Measurements from ENCODE around the gene ZCCHC2. TPM values are rescaled to one million over a fixed set of nuclear protein-coding genes. Genes with fewer than 3 reads are reported as not detected.

Gene ZCCHC2
- total and polyA plus RNA-seq, 2 of the 8 experiments (the other 6 are each of a cell fraction or from before 2014, with no cell fraction given) = 13.5 to 18.6 TPM

GRCh38 chr18:62614494-62614893 lies 91.7 kb downstream of the ZCCHC2 start:
- ChIA-PET CTCF (ENCODE audit: partially characterized antibody) (interaction anchor here (0.8 to 2.5 kb wide), 7 partner anchors 8 to 376 kb away, joined by 3 to 9 read pairs (median 4); no protein-coding TSS in a partner anchor), POLR2A (ENCODE audit: partially characterized antibody) (interaction anchor here (0.7 kb wide), 1 partner anchor 349 kb away, joined by 3 read pairs; no protein-coding TSS in a partner anchor)
- Histone ChIP-seq H3K23me2 (ENCODE audit: low read depth, low read length) (peaks cover 2% of the 10 kb centered on the region), H3K9me3 (ENCODE audit: insufficient read depth in 2 of 2, low read depth in 1 of 2, low read length in 1 of 2) (no peaks in the 10 kb centered on the region), H3K4me1 (replicated peaks in 1 of 4; ENCODE audit: control insufficient read depth in 3 of 4, insufficient read depth in 4 of 4, low read length in 3 of 4) (peaks cover 10 to 24% (median 17%) of the 10 kb centered on the region in 4 experiments), H4K91ac (replicated peaks; ENCODE audit: insufficient read length, low read length) (no peak overlapping the region), H4K8ac (ENCODE audit: extremely low read depth, insufficient read depth, low read length) (no peak overlapping the region), H2AK5ac (ENCODE audit: low read depth, low read length) (no peak overlapping the region), H3K4me2 (ENCODE audit: insufficient read depth in 1 of 2, low read depth in 2 of 2, low read length in 2 of 2) (no peak overlapping the region), H3K36me3 (ENCODE audit: control insufficient read depth in 2 of 4, insufficient read depth in 4 of 4, low read length in 3 of 4) (no peaks in the 10 kb centered on the region), H2BK120ac (replicated peaks; ENCODE audit: low read depth, low read length) (no peak overlapping the region), H4K5ac (ENCODE audit: insufficient read length, low read depth, low read length) (no peak overlapping the region), H2BK15ac (ENCODE audit: low read length) (no peak overlapping the region), H3K18ac (ENCODE audit: extremely low read depth, low read length) (no peak overlapping the region), H3K4ac (replicated peaks; ENCODE audit: insufficient read length, low read depth, low read length) (no peak overlapping the region), H2BK5ac (ENCODE audit: low read depth, low read length) (no peak overlapping the region), H4K20me1 (replicated peaks in 1 of 2; ENCODE audit: control insufficient read depth in 1 of 2, insufficient read depth in 2 of 2, low read length in 2 of 2) (no peaks in the 10 kb centered on the region), H3K4me3 (ENCODE audit: extremely low read depth in 1 of 4, insufficient read depth in 2 of 4, low read depth in 3 of 4, low read length in 4 of 4) (no peak overlapping the region), H3K27me3 (replicated peaks in 1 of 4; ENCODE audit: control insufficient read depth in 3 of 4, extremely low read depth in 1 of 4, insufficient read depth in 3 of 4, low read length in 3 of 4) (peaks cover 0 to 3% (median 0%) of the 10 kb centered on the region in 4 experiments; a peak in 1 of 7 replicates), H3K79me2 (ENCODE audit: control insufficient read depth in 1 of 2, insufficient read depth in 2 of 2, low read length in 2 of 2) (no peaks in the 10 kb centered on the region), H3K9ac (replicated peaks in 1 of 4; ENCODE audit: extremely low read depth in 1 of 4, low read depth in 3 of 4, low read length in 3 of 4) (no peak overlapping the region), H2BK20ac (ENCODE audit: low read length) (no peak overlapping the region), H3K14ac (ENCODE audit: insufficient read length) (no peak overlapping the region), H3K79me1 (ENCODE audit: low read depth, low read length) (no peaks in the 10 kb centered on the region), H2AFZ (ENCODE audit: low read length) (no peak overlapping the region), H2BK12ac (ENCODE audit: low read depth, low read length) (no peak overlapping the region), H3K27ac (ENCODE audit: low read depth, low read length) (no peak overlapping the region), H3K56ac (replicated peaks; ENCODE audit: insufficient read length, low read depth, low read length) (no peak overlapping the region), H3K23ac (ENCODE audit: insufficient read length) (no peak overlapping the region)
- no peak for FAIRE-seq
- 85% methylated on average over 9 of the region's 9 CpGs; no CpG with 5 or more reads in 1 of the 2 experiments for WGBS, 2 experiments (ENCODE audit: extremely low coverage in 1 of 2, insufficient coverage in 1 of 2, insufficient read length in 1 of 2, insufficient replicate concordance in 2 of 2, low coverage in 1 of 2, low lambda C conversion rate in 2 of 2, missing lambda C conversion rate in 1 of 2)
- DNase-seq (ENCODE audit: low read depth in 1 of 2, low spot score in 2 of 2) = no peak
- TF ChIP-seq ATF2 (IDR thresholded peaks at IDR 0.05; ENCODE audit: low read length) (no peak), NRF1 (IDR thresholded peaks at IDR 0.05; ENCODE audit: low read depth, low read length) (no peak), BCL11A (IDR thresholded peaks at IDR 0.05; ENCODE audit: low read depth in 2 of 2, low read length in 2 of 2) (no peak), ASH2L (IDR thresholded peaks at IDR 0.05; ENCODE audit: low read length) (no peak), CTBP2 (IDR thresholded peaks at IDR 0.05; ENCODE audit: borderline replicate concordance, insufficient read depth, insufficient read length, low read length) (no peak), TBP (IDR thresholded peaks at IDR 0.05; ENCODE audit: low read depth, low read length) (no peak), HDAC2 (IDR thresholded peaks at IDR 0.05; ENCODE audit: borderline replicate concordance in 1 of 2, low read depth in 2 of 2, low read length in 2 of 2) (no peak)
